22Rv1 (cell line): Measurements from ENCODE around the gene KRTAP10-5.
"Not testable (repeated sequence)": the region's sequence is repeated elsewhere in the genome, so short reads cannot be mapped to it uniquely, and the experiment has no call there.

Source experiments
- H3K27ac ChIP-seq: fragments of 450-650 bp; 2 replicates; pipeline ENCODE4 v1.5.1; 2017
- CTCF ChIP-seq: fragments of 450-650 bp; IDR thresholded peaks from 2 replicates; pipeline ENCODE4 v1.5.1; 2017; ENCODE audit warnings: mild to moderate bottlenecking
- ZFX ChIP-seq: fragments of 450-650 bp; IDR thresholded peaks from 2 replicates; pipeline ENCODE4 v1.6.1; 2017; ENCODE audit warnings: antibody characterized with exemption, borderline replicate concordance

KRTAP10-5 gene

GRCh38 chr21:44614961-44615391 is 34.6 kb upstream of the KRTAP10-5 start:
- no peak overlapping the region for H3K27ac ChIP-seq
- TF ChIP-seq CTCF, result no peak
- TF ChIP-seq ZFX, result no peak

GRCh38 chr21:44614161-44614631 is 33.8 kb upstream of the KRTAP10-5 start:
- H3K27ac ChIP-seq, result no peak overlapping the region
- TF ChIP-seq CTCF (no peak), ZFX (no peak)

- no peak for TF ChIP-seq ZFX
- no peak for TF ChIP-seq CTCF
These were observed 33.2 kb upstream of the KRTAP10-5 start for GRCh38 chr21:44613386-44614155.

GRCh38 chr21:44612669-44613229 is 32.3 kb upstream of the KRTAP10-5 start:
- H3K27ac ChIP-seq, result no peak overlapping the region
- TF ChIP-seq CTCF (no peak), ZFX (no peak)

More at GRCh38 chr21:44613386-44614155, 33.2 kb upstream of the KRTAP10-5 start:
- H3K27ac ChIP-seq, result no peak overlapping the region

GRCh38 chr21:44612029-44612486 is 31.7 kb upstream of the KRTAP10-5 start, which contains the start of gene KRTAP10-8:
TSS of gene KRTAP10-8 (plus strand) at chr21:44612079. CDS start at chr21:44612101, 22 bp downstream.
- no peak within 1 kb of the TSS for H3K27ac ChIP-seq
- TF ChIP-seq CTCF (no peak), ZFX (no peak)

GRCh38 chr21:44611551-44611950 is 31.1 kb upstream of the KRTAP10-5 start:
- TF ChIP-seq ZFX (no peak), CTCF (no peak)

GRCh38 chr21:44610157-44610843 is 29.9 kb upstream of the KRTAP10-5 start:
- H3K27ac ChIP-seq, result not testable (repeated sequence)

More at GRCh38 chr21:44611551-44611950, 31.1 kb upstream of the KRTAP10-5 start:
- H3K27ac ChIP-seq, result no peak overlapping the region
